Parathyroid adenoma (tissue), 2 donors: ENCODE data around the gene TAGLN.

ENCODE experiments used
- H2AFZ ChIP-seq: fragments of 300-600 bp; sonication (generic); one replicate; pipeline ENCODE4 v1.7.0; 2017; ENCODE audit warnings: antibody characterized with exemption, mild to moderate bottlenecking
- H3K27ac ChIP-seq: fragments of 300-600 bp; sonication (generic); one replicate; pipeline ENCODE4 v1.7.0; 2017
- H3K27me3 ChIP-seq: fragments of 300-600 bp; sonication (generic); one replicate; pipeline ENCODE4 v1.7.0; 2017; ENCODE audit warnings: low read length; ENCODE audit not compliant: control insufficient read depth, insufficient read depth
- H3K36me3 ChIP-seq: fragments of 300-600 bp; sonication (generic); one replicate; pipeline ENCODE4 v1.7.0; 2017; ENCODE audit warnings: low read length; ENCODE audit not compliant: control insufficient read depth, insufficient read depth
- H3K4me1 ChIP-seq: fragments of 300-600 bp; sonication (generic); one replicate; pipeline ENCODE4 v1.7.0; 2017; ENCODE audit warnings: control low read depth
- H3K4me2 ChIP-seq: fragments of 300-600 bp; sonication (generic); one replicate; pipeline ENCODE4 v1.7.0; 2017; ENCODE audit warnings: low read length
- H3K4me3 ChIP-seq: fragments of 300-600 bp; sonication (generic); one replicate; pipeline ENCODE4 v1.7.0; 2017; ENCODE audit warnings: low read depth, low read length
- H3K79me2 ChIP-seq: fragments of 300-600 bp; sonication (generic); one replicate; pipeline ENCODE4 v1.7.0; 2017; ENCODE audit warnings: control low read depth
- H3K9ac ChIP-seq: fragments of 300-600 bp; sonication (generic); one replicate; pipeline ENCODE4 v1.7.0; 2017; ENCODE audit warnings: mild to moderate bottlenecking
- H3K9me3 ChIP-seq: fragments of 300-600 bp; sonication (generic); one replicate; pipeline ENCODE4 v1.7.0; 2017; ENCODE audit warnings: low read length; ENCODE audit not compliant: control insufficient read depth
- TF ChIP-seq, protein P1 (sequence below): fragments of 300-600 bp; sonication (generic); IDR thresholded peaks from one replicate; pipeline ENCODE4 v1.7.0; 2017; ENCODE audit warnings: antibody characterized with exemption, mild to moderate bottlenecking
- donor health status: primary hyperparathyroidism.

Gene TAGLN

DNA sequence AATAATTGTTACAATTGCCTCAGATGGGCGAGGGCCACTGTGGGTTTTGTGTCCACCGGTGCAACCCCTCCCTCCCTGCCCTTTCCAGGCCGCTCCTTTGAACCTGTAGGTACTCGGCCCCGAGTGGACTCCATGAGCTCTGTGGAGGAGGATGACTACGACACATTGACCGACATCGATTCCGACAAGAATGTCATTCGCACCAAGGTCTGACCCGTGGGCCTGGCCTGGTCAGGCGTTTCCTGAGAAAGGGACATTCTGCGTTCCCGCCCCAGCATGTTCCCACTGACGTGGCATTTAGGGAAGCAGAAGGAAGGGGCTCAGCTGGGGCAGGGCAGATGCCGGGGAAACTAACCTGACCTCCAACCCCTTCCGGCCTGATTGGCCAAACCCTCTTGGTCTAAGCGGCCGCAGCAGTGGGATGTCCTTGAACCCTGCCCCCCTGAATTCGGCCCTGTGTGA lies 10.5 kb upstream of the TAGLN start:
- Histone ChIP-seq H3K36me3 (no peaks in the 10 kb centered on the region), H2AFZ (no peak overlapping the region), H3K27me3 (no peaks in the 10 kb centered on the region), H3K9me3 (no peaks in the 10 kb centered on the region), H3K9ac (no peak overlapping the region), H3K4me3 (no peak overlapping the region), H3K79me2 (no peaks in the 10 kb centered on the region), H3K4me1 (no peaks in the 10 kb centered on the region), H3K27ac (no peak overlapping the region), H3K4me2 (no peak overlapping the region)
- TF ChIP-seq, protein P1, sequence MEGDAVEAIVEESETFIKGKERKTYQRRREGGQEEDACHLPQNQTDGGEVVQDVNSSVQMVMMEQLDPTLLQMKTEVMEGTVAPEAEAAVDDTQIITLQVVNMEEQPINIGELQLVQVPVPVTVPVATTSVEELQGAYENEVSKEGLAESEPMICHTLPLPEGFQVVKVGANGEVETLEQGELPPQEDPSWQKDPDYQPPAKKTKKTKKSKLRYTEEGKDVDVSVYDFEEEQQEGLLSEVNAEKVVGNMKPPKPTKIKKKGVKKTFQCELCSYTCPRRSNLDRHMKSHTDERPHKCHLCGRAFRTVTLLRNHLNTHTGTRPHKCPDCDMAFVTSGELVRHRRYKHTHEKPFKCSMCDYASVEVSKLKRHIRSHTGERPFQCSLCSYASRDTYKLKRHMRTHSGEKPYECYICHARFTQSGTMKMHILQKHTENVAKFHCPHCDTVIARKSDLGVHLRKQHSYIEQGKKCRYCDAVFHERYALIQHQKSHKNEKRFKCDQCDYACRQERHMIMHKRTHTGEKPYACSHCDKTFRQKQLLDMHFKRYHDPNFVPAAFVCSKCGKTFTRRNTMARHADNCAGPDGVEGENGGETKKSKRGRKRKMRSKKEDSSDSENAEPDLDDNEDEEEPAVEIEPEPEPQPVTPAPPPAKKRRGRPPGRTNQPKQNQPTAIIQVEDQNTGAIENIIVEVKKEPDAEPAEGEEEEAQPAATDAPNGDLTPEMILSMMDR = no peak

DNA sequence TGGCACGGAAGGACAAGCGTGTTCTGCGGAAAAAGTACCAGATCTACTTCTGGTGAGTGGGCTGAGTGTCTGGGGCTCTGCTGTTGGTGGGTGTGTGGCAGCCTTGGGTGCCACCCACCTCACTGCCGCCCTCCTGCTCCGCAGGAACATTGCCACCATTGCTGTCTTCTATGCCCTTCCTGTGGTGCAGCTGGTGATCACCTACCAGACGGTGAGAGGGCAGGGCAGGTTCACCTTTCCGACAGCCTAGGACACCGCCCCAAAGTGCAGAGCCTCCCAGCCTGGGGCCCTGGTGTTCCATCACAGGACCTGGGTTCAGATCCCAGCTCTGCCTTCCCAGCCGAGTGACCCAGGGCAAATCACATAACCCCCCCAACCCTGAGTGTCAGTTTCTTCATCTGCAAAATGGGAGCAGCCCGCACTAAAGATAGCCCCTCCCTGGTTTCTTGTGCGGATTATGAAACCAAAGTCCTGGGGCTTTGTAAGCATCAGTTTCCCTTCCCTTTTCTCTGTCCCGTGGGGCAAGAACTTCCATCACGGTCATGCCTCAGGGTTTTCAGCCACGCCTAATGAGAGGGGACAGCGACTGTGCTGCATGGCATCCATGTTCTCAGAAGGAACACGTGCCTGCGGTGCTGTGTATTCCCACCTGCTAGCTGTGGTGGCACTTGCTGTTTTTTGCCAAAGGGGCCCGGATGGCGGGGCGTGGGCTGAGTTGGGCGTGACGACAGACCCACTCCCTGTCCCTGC lies 9.8 kb upstream of the TAGLN start:
- H3K36me3 ChIP-seq = no peaks in the 10 kb centered on the region
- no peaks in the 10 kb centered on the region for H3K79me2 ChIP-seq
- H3K4me2 ChIP-seq = no peak overlapping the region
- no peaks in the 10 kb centered on the region for H3K4me1 ChIP-seq
- no peak overlapping the region for H2AFZ ChIP-seq
- no peak overlapping the region for H3K9ac ChIP-seq
- no peaks in the 10 kb centered on the region for H3K27me3 ChIP-seq
- no peak overlapping the region for H3K27ac ChIP-seq
- no peak overlapping the region for H3K4me3 ChIP-seq
- TF ChIP-seq, protein P1 = no peak
- H3K9me3 ChIP-seq = no peaks in the 10 kb centered on the region

DNA sequence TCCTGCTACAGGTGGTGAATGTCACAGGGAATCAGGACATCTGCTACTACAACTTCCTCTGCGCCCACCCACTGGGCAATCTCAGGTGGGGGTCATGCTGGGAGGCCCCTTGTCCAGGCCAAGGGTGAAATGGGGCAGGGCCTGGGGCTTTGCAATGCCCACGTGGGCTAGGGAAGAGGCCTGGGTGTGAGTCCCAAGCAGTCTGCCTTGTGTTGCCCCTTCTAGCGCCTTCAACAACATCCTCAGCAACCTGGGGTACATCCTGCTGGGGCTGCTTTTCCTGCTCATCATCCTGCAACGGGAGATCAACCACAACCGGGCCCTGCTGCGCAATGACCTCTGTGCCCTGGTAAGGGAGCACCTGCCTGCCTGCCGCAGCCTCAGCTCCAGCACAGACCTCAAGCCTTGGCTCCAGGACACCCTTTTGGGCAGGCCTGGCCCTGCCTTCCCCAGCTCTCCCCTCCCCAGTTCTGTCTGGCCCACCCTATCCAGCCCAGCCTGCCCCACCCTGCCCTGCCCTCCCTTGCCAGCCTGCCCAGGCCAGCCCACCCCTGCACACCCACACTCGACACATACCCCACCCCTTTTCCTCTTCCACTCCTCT lies 9.1 kb upstream of the TAGLN start:
- no peak overlapping the region for H3K27ac ChIP-seq
- H3K9ac ChIP-seq = no peak overlapping the region
- H3K9me3 ChIP-seq = no peaks in the 10 kb centered on the region
- no peak overlapping the region for H3K4me3 ChIP-seq
- no peaks in the 10 kb centered on the region for H3K4me1 ChIP-seq
- H3K36me3 ChIP-seq = no peaks in the 10 kb centered on the region
- no peak overlapping the region for H3K4me2 ChIP-seq
- H3K27me3 ChIP-seq = no peaks in the 10 kb centered on the region
- no peak overlapping the region for H2AFZ ChIP-seq
- no peaks in the 10 kb centered on the region for H3K79me2 ChIP-seq
- TF ChIP-seq, protein P1 = no peak

DNA sequence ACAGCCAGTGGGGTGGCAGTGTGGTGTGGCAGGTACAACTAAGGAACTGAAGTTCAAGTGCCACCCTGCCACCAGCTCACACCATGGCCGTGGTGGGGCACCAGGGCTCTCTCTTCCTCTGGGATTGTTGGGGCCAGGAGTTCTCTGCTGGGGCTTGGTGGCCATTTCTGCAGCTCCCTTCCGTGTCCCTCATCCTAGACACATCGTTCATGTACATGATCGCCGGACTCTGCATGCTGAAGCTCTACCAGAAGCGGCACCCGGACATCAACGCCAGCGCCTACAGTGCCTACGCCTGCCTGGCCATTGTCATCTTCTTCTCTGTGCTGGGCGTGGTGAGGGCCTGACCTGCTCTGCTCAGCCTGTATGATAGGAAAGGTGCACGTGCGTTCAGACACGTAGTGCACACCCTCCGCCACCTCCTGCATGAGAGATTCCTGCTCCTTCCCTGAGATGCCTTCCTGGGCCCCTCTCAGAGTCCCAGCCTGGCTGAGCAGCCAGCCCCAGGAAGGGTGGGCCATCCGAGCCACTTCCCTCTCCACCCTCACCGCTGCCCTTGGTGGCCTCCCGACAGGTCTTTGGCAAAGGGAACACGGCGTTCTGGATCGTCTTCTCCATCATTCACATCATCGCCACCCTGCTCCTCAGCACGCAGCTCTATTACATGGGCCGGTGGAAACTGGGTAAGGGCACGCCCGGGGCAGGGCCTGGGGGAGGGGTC lies 7.3 kb upstream of the TAGLN start:
- H2AFZ ChIP-seq = no peak overlapping the region
- no peaks in the 10 kb centered on the region for H3K9me3 ChIP-seq
- no peak overlapping the region for H3K4me3 ChIP-seq
- no peak overlapping the region for H3K4me2 ChIP-seq
- H3K9ac ChIP-seq = no peak overlapping the region
- H3K79me2 ChIP-seq = no peaks in the 10 kb centered on the region
- H3K36me3 ChIP-seq = no peaks in the 10 kb centered on the region
- TF ChIP-seq, protein P1 = no peak
- no peaks in the 10 kb centered on the region for H3K27me3 ChIP-seq
- no peaks in the 10 kb centered on the region for H3K4me1 ChIP-seq
- H3K27ac ChIP-seq = no peak overlapping the region
